ENCODE data around the gene TMSB10.

- TF ChIP-seq POLR2A (IDR thresholded peaks at IDR 0.05; ENCODE audit: low read length) (no peak), GATA1 (IDR thresholded peaks at IDR 0.05; ENCODE audit: low read depth, low read length) (no peak)
Observed at GRCh38 chr2:84906900-84907714, 1.7 kb downstream of the TMSB10 start.

Data from erythroblast (primary cell).